HL-60 (cell line): ENCODE measurements around the gene ZBTB26.

Experiments used
- DNase-seq, 2 experiments: peaks; one replicate each; pipeline ENCODE4 v3.0.0-alpha.2; 2010 to 2020; ENCODE audit warnings: low read depth in 1 of 2, low spot score in 1 of 2
- H3K27ac ChIP-seq: fragments of 250-450 bp; sonication (Bioruptor Pico); replicated peaks from 2 replicates; pipeline ENCODE4 v1.5.1; 2020; ENCODE audit warnings: mild to moderate bottlenecking, moderate library complexity
- H3K27me3 ChIP-seq: fragments of 250-450 bp; sonication (Bioruptor Pico); 2 replicates; pipeline ENCODE4 v1.5.1; 2021; ENCODE audit warnings: mild to moderate bottlenecking, moderate library complexity; ENCODE audit not compliant: insufficient read depth, poor library complexity, severe bottlenecking
- H3K4me3 ChIP-seq: replicated peaks from 2 replicates; pipeline ENCODE4 v1.5.1; 2011; ENCODE audit warnings: mild to moderate bottlenecking, control low read depth, low read length; ENCODE audit not compliant: insufficient read depth
- GABPA ChIP-seq: IDR thresholded peaks from 2 replicates; pipeline ENCODE4 v1.6.1; 2012; ENCODE audit warnings: low read depth
- POLR2AphosphoS5 ChIP-seq: IDR thresholded peaks from 2 replicates; pipeline ENCODE4 v1.6.1; 2012; ENCODE audit warnings: low read depth
- SPI1 ChIP-seq: IDR thresholded peaks from 2 replicates; pipeline ENCODE4 v1.6.1; 2012; ENCODE audit warnings: low read depth, mild to moderate bottlenecking, borderline replicate concordance
- TF ChIP-seq, protein P1 (sequence below): IDR thresholded peaks from one replicate; pipeline ENCODE4 v1.5.1; 2011; ENCODE audit warnings: low read length, control low read depth, inconsistent platforms; ENCODE audit not compliant: insufficient read depth
- TF ChIP-seq, protein P2 (sequence below): IDR thresholded peaks from 2 replicates; pipeline ENCODE4 v1.6.1; 2012; ENCODE audit warnings: low read depth; ENCODE audit not compliant: insufficient replicate concordance

The ZBTB26 gene

DNA sequence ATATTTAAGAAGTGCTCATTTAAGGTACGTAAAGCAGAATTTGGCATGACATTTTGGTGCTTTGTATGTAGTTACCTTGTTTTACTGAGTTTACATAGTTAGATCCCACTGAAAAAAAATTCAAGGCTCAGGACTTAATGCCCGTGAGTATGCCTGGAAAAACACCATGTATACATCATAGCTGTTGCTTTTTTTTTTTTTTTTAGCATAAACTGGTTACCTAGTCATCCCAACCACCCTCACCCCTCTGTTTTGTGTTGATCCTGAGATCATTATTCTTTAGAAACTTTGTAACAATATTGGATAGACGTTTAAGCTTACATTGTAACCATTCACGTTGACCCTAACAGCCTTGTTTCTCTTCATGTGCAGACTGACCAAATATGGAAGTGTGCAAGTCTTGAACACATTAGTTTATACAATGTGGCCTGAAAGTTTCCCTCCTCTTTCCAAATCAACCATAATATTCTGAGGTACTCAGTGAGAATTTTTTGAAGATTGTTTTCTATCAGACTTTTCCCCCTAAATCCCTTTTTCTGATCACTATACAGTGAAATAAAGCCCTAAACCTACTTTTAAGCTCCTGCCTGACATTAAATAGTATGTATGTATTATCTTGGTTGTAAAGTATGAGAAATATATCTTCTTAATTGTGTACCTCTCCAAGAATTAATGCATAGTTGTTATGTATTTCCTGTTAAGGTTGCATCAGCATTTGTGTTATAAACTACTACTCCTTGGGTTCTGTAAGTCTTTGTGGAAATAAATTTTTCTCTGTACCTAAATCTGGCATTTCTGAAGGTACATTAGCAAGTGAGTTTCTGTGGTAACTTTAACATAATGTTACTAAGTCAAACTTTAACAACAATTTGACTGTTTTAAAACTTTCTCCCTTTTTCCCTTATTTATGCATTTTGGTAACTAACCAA lies 13.9 kb upstream of the ZBTB26 start:
- H3K27ac ChIP-seq, result peak overlapping the region; percentile 1; the same call in 1 of the 2 replicates
- no peak overlapping the region for H3K4me3 ChIP-seq
- TF ChIP-seq POLR2AphosphoS5 (no peak), GABPA (no peak), SPI1 (no peak)
- TF ChIP-seq, protein P1, sequence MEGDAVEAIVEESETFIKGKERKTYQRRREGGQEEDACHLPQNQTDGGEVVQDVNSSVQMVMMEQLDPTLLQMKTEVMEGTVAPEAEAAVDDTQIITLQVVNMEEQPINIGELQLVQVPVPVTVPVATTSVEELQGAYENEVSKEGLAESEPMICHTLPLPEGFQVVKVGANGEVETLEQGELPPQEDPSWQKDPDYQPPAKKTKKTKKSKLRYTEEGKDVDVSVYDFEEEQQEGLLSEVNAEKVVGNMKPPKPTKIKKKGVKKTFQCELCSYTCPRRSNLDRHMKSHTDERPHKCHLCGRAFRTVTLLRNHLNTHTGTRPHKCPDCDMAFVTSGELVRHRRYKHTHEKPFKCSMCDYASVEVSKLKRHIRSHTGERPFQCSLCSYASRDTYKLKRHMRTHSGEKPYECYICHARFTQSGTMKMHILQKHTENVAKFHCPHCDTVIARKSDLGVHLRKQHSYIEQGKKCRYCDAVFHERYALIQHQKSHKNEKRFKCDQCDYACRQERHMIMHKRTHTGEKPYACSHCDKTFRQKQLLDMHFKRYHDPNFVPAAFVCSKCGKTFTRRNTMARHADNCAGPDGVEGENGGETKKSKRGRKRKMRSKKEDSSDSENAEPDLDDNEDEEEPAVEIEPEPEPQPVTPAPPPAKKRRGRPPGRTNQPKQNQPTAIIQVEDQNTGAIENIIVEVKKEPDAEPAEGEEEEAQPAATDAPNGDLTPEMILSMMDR, result no peak
- TF ChIP-seq, protein P2, sequence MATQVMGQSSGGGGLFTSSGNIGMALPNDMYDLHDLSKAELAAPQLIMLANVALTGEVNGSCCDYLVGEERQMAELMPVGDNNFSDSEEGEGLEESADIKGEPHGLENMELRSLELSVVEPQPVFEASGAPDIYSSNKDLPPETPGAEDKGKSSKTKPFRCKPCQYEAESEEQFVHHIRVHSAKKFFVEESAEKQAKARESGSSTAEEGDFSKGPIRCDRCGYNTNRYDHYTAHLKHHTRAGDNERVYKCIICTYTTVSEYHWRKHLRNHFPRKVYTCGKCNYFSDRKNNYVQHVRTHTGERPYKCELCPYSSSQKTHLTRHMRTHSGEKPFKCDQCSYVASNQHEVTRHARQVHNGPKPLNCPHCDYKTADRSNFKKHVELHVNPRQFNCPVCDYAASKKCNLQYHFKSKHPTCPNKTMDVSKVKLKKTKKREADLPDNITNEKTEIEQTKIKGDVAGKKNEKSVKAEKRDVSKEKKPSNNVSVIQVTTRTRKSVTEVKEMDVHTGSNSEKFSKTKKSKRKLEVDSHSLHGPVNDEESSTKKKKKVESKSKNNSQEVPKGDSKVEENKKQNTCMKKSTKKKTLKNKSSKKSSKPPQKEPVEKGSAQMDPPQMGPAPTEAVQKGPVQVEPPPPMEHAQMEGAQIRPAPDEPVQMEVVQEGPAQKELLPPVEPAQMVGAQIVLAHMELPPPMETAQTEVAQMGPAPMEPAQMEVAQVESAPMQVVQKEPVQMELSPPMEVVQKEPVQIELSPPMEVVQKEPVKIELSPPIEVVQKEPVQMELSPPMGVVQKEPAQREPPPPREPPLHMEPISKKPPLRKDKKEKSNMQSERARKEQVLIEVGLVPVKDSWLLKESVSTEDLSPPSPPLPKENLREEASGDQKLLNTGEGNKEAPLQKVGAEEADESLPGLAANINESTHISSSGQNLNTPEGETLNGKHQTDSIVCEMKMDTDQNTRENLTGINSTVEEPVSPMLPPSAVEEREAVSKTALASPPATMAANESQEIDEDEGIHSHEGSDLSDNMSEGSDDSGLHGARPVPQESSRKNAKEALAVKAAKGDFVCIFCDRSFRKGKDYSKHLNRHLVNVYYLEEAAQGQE, result no peak
- DNase-seq, result no peak
- no peaks in the 10 kb centered on the region for H3K27me3 ChIP-seq

DNA sequence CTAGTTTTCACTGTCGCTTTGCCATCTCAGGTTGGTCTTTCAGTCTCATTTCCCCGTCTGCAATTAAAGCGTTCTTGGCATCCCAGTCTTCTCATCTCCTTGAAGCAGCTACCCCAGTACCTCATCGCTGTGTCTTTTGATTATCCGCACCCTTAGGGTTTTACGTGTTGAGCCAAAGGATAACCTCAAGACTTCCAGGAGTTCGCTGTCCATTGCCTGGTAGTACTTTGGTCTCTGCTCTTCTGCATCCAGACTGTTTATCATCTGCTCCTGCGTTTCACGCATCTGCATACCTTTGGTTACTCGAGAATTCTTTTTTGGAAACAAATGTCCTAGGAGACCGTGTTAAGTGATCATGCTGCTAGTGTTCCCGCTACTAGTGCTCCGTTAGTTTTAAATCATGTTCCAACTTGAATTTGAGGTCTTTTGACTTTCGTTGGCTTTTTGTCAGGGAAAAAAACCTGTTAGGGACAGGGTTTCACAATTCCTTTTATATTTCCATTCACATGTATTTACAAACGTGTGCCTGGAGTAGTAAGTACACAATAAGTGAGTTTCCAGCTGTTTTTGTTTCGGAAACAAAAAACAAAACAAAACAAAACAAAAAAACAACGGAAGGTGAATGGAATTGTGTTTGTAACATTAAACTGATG lies 10.4 kb upstream of the ZBTB26 start:
- peak in 1 of 2 experiments; percentile 8 for DNase-seq
- peak overlapping the region; percentile 73 for H3K27ac ChIP-seq
- no peaks in the 10 kb centered on the region for H3K27me3 ChIP-seq
- peak overlapping the region; percentile 79 for H3K4me3 ChIP-seq
- TF ChIP-seq, protein P2, result peak; percentile 88
- TF ChIP-seq GABPA, result no peak

DNA sequence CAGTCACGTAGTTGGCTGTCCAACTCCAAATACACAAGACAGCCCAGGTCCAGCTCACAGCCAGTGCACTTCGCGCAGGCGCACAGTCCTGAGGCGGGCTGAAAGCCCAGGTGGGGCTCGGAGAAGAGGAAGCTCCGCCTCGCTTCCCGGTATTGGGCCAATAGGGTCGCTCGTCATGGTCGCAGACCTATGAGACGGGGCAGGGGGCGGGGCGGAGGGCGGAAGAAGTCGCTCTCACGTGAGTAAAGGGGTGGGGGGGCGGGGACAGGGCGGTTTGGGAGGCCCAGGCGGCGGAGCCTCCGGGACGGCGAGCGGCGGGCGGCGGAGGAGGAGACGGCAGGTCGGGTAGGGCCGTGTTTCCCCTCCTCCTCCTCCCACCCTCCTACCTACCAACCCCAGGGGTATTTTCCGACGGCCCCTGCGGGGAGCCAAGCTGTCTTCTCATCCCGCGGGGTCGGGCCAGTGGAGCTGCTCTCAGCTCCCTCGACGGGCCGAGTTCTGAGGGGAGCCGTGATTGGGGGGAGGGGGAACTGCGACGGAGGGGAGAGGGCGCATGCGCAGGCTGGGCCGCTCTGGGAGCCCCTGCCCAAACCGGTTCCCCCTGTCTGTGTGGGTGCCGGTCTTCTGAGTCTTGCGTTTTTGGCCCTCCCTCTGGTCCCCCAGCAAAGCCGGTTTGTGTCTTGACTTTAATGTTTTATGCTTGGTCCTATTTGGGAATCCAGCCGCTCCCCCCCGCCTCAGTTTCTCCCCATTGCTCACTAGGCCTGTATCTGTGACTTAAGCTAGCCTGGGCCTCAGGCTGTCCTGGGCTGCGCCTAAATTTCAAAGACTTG lies 9.7 kb upstream of the ZBTB26 start, which contains the start of gene RABGAP1:
Gene RABGAP1 (plus strand): TSS at position 272 of the 833 bp plus-strand sequence. CDS start 16,040 bp downstream, outside the sequence.
- Histone ChIP-seq H3K27me3 (no peaks in the 10 kb centered on the region), H3K4me3 (peak within 1 kb of the TSS; percentile 79), H3K27ac (peak within 1 kb of the TSS; percentile 73)
- peak; percentile 96 to 99 for DNase-seq
- peak; percentile 3; the same call in 1 of the 2 replicates for TF ChIP-seq SPI1
- TF ChIP-seq GABPA, result peak; percentile 49; the same call in 1 of the 2 replicates
- TF ChIP-seq, protein P1, result no peak
- TF ChIP-seq POLR2AphosphoS5, result peak; percentile 87
- TF ChIP-seq, protein P2, result no peak
